ENCODE results near the gene NOSIP.
A peak's percentile ranks its signal among the peaks of the same experiment; 100 is the strongest.
"Not testable (repeated sequence)": the region's sequence is repeated elsewhere in the genome, so short reads cannot be mapped to it uniquely, and the experiment has no call there.

The NOSIP gene, protein sequence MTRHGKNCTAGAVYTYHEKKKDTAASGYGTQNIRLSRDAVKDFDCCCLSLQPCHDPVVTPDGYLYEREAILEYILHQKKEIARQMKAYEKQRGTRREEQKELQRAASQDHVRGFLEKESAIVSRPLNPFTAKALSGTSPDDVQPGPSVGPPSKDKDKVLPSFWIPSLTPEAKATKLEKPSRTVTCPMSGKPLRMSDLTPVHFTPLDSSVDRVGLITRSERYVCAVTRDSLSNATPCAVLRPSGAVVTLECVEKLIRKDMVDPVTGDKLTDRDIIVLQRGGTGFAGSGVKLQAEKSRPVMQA

DNA sequence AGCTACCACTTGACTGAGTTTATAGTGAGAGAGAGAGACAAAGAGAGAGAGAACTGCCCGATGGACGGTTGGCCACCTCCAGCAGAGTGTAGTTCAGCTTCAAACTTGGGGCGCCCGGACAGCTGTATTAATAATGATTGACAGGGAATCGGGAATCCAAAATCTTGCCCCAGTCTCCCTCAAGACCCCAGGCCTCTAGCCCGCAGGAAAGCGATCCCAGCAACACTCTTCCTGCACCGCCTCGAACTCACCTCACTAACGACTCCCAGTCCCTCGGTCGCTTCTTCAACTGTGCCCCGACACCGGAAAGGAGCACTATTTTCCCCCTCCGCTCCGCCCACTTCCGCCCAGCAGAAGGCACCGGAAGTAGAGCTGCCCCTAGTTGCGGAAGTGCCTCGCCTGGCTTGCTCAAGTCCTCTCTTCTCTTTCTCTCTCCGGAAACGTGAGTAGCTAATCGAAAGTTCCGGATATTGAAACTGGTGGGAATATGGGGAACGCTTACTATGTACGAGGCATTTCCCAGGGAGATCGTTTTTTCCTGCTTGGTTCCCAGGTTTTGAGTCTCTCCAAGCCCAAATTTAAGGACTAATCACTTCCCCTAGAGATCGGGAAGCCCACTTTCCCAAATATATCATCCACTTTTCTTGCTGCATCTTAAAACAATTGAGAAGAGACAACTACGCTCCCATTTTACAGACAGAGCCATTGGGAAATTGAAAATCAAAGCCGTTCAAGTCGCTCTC is at the start of gene NOSIP:
Gene NOSIP, minus strand, starts transcription at position 293 of the 743 bp plus-strand sequence. CDS start 19,865 bp downstream, outside the sequence.
- DNase-seq, result peak; percentile 96

DNA sequence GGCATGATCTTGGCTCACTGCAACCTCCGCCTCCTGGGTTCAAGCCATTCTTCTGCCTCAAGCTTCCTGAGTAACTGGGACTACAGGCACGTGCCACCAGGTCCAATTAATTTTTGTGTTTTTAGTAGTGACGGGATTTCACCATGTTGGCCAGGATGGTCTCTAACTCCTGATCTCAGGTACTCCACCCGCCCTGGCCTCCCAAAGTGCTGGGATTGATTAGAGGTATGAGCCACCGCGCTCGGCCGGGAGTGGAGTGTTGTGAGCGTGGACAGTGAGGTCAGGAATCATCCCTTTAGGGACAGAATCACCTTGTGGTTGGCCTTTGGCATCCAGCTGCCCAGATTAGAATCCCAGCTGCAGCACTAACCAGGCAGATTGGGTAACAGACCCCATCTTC is 49.3 kb upstream of the NOSIP start:
- DNase-seq, result no peak

DNA sequence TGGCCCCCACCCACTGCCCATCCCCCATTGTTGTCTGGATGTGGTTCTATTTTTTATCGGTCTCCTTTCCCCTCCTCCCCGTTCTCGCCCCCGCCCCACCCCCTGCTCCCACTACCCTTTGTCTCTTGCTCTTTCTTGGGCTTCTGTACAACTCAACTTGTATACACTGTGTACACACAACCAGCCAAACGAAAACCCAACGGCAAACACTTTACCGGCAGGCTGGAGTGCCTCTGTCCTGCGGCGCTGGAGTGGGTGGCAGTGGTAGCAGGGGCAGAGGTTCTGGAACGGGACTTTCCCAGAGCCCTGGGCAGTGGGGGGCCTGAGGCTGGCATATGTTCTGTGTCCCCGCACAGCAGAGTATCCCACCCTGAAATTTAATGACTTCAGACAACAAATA is 45.9 kb upstream of the NOSIP start:
- DNase-seq, result no peak

DNA sequence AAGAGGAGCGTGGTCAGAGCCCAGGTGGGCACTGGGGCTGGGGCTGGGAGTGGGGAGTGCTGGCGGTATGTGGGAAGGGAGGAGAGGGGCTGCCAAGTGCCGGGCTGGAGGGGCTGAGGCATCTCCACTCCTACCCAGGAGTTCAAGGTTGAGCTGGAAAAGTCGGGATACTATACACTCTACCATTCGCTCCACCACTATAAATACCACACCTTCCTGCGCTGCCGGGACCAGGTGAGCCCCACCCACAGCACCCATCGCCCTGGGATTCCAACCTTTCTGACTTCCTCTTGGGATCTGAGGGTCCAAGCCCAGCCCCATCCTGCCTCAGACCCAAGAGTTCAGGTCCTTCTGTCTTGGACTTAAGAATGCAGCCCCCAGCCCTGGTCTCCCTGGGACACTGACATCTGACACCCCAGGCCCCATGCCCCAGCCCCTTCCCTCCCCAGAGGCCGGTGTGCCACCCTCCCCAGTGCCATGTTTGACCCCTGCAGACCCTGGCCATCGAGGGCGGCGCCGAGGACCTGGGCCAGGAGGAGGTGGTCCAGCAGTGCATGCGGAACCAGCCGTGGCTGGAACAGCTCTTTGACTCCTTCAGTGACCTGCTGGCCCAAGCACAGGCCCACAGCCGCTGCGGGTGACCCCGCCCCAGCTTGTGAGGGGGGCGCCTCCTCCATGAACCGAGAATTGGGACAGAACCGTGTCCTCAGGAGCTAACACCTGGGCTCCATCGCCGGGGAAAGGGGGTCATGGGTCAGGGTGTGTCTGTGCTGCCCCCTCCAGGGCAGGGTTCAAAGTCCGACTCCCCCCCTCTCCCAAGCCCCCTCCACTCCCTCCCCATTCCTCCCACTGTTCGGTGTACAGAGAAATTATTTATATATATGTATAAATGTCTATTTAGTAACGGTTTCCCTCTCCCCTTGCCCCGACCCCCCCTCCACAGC is 44.9 kb upstream of the NOSIP start:
- no peak for DNase-seq

DNA sequence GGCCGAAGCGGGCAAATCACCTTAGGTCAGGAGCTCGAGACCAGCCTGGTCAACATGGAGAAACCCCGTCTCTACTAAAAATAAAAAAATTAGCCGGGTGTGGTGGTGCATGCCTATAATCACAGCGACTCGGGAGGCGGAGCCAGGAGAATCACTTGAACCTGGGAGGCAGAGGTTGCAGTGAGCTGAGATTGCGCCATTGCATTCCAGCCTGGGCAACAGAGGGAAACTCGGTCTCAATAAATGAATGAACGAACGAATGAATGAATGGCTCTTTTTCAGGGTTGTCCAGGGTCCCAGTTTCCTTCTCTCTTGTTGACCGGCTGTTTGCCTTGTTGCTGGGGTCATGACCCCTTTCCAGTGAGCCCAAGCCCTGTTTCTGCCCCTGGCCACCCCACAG is 37.5 kb upstream of the NOSIP start:
- not testable (repeated sequence) for DNase-seq

DNA sequence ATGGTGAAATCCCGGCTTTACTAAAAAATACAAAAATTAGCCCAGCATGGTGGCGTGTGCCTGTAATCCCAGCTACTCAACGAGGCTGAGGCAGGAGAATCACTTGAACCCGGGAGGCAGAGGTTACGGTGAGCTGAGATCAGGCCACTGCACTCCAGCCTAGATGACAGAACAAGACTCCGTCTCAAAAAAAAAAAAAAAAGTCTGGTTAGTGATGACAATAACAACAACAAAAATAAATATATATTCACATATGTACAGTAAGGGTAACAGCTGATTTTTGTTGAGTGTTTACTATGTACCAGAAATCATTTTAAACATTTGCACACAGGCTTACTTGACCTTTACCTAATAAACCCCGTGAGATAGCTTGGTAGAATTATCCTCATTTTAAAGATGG is 36.6 kb upstream of the NOSIP start:
- no peak for DNase-seq

DNA sequence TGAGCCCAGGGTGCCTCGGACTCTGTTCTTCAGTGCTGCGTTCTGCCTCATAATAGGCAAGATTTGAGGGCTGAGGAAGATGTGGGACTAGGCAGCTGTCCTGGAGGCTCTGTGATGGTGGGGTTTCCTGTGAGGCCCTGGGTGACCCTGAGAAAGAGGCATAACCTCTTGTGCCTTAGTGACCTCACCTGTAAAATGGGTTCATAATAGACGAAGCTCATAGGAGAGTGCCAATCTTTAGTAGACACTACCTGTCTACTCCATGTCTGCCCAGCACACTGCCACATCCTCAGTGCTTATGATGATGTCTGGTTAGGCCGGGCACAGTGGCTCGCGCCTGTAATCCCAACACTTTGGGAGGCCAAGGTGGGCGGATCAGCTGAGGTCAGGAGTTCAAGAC is 36.2 kb upstream of the NOSIP start:
- DNase-seq, result no peak

DNA sequence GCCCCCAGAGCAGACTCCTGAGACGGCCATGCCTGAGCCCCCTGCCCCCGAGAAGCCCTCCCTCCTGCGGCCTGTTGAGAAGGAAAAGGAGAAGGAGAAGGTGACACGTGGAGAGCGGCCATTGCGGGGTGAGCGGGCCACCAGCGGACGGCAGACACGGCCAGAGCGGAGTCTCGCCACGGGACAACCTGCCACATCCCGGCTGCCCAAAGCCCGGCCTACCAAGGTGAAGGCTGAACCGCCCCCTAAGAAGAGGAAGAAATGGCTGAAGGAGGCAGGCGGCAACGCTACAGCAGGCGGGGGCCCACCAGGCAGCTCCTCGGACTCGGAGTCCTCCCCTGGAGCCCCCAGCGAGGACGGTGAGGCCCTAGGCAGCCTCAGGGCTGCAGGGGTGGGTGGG is 35.5 kb upstream of the NOSIP start:
- no peak for DNase-seq

DNA sequence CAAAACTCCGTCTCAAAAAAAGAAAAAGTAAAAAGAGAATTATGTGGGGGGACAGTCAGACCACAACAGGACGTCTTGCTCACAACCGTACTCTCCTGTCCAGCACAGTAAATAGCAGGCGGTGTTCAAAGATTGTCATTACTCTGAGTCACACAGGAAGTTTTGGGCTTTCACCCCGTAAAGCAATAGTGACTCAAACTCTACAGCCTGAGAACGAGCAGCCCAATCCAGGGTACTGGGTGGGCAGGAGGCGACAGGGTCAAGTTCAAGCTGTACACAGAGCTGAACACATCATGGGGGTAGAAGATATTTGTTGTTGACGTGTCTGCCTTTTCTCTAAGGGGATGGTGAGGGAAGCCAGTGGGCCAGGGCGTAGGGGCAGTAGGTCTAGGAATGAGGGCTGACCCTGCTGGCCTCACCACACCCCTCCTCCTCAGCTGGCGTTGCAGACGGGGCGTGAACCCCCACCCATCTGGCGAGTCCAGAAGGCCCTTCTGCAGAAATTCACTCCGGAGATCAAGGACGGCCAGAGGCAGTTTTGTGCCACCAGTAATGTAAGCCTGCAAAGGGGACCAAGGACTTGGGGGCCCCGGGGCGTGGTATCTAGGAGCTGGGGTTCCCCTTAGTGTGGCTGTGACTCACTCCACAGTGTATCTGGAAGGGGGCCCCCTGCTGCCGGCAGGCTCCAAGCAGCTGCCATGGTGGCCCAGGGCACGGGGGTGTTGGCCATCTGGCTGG is 33.9 kb upstream of the NOSIP start:
- DNase-seq, result no peak

DNA sequence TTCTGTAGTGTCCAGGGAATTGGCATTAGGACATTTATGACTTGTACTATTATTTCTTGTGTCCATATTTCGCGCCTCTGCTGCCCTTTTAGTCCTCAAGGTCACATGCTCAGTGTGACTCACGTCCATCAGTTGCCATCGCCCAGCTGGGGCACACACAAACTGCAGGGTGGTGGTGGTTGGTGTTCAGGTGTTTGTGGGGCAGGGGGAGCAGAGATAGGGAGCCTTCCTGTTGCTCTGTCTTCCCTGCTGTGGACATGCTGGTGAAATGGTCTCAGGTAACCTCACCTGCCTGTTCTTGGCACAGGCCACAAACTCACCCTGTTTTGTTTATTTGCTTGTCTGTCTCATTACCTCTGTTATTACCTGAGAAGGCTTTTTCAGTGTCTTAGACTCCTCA is 33.0 kb upstream of the NOSIP start:
- no peak for DNase-seq

DNA sequence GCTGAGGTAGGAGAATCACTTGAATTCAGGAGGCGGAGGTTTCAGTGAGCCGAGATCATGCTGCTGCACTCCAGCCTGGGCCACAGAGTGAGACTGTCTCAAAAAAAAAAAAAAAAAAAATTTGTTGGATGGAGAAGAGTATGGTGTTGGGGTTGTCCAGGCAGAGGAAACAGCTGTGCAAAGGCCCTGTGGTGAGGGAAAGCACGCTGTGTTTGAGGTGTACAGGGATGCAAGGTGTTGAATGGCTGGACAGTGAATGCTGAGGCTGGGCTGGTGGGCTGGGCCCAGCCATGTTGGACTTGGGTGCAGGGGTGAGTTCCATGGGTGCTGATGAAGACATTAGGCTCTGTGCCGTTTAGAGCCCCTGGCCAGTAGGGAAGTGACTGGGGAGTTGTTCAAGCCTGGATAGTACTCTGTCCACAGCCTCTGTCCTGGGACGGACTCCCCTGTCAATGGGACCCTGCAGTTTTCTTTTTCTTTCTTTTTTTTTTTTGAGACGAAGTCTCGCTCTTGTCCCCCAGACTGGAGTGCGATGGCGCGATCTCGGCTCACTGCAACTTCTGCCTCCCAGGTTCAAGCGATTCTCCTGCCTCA is 29.2 kb upstream of the NOSIP start:
- DNase-seq, result no peak

DNA sequence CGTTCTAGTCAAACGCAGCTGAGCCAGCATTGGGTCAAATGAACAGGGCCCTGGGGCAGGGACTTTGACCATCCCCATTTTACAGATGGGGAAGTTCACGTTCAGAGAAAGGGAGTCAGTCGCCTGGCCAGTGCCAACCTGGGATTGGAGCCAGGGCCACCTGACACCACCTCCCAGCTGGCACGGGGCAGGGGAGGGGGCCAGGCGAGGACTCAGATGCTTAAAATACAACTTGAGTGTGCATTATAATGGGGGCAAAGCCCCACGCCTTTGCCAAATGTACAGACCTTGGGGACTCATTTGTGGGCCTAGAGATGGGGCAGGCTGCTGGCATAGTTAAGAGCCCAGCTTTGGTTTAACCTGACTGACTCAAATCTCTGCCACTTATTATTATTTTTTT is 25.2 kb upstream of the NOSIP start:
- DNase-seq, result no peak

DNA sequence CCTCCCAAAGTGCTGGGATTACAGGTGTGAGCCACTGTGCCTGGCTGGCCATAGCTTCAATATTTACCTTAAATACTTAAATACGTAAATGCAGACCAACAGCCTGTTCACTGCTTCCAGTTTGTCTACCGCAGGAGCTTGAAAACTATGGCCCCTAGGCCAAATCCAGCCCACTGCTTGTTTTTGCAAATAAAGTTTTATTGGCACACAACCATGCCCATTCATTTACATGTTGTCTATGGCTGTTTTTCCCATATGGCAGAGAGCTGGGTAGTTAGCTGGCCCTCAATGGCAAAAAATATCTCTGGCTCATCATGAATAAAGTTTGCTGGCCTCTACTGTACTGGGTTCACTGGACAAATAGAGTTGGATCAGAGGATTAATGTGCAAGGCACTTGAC is 22.4 kb upstream of the NOSIP start:
- DNase-seq, result no peak

DNA sequence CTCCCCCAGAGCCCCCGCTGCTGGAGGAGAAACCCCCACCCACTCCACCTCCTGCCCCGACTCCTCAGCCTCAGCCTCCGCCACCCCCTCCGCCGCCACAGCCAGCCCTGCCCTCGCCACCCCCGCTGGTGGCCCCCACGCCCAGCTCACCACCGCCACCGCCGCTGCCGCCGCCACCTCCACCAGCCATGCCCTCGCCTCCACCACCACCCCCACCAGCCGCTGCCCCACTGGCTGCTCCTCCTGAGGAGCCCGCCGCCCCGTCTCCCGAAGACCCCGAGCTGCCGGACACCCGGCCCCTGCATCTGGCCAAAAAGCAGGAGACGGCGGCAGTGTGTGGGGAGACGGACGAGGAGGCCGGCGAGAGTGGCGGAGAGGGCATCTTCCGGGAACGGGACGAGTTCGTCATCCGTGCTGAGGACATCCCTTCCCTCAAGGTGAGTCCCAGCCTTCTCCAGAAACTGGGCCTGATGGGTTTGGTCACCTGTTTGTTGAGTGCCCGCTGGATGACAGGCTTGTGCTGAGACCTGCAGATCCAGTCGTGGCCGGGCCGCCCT is 21.2 kb upstream of the NOSIP start:
- DNase-seq, result no peak

DNA sequence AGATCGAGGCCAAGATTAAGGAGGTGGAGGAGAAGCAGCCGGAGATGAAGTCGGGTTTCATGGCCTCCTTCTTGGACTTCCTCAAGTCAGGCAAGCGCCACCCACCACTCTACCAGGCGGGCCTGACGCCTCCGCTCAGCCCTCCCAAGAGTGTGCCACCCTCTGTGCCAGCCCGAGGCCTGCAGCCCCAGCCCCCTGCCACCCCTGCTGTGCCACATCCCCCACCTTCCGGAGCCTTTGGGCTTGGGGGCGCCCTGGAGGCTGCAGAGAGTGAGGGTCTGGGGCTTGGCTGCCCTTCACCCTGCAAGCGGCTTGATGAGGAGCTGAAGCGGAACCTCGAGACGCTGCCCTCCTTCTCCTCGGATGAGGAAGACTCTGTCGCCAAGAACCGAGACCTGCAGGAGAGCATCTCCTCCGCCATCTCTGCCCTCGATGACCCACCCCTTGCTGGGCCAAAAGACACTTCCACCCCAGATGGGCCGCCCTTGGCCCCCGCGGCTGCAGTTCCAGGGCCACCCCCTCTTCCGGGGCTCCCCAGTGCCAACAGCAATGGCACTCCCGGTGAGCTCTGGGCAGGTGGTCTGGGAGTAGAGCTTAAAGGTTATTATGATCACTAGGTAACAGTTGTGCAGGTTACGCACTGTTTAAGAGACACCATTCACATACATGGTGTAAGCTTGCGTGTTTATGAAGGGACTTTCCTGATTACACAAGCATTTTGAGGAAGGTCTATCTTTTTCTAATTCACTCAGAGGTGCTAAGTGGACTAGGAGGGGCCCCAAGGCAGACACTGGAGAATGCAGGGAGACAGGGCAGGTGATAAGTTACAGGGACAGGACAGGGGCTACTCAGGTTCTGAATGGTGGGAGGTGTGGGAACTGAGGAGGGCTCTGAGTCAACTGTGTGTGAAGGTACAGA is 19.3 kb upstream of the NOSIP start:
- no peak for DNase-seq

DNA sequence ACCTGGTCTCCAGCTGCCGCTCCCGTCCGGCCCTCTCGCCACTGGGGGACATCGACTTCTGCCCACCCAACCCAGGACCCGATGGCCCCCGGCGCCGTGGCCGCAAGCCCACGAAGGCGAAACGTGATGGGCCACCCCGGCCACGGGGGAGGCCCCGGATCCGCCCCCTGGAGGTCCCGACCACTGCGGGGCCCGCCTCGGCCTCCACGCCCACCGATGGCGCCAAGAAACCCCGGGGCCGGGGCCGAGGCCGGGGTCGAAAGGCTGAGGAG is 17.3 kb upstream of the NOSIP start:
- no peak for DNase-seq

DNA sequence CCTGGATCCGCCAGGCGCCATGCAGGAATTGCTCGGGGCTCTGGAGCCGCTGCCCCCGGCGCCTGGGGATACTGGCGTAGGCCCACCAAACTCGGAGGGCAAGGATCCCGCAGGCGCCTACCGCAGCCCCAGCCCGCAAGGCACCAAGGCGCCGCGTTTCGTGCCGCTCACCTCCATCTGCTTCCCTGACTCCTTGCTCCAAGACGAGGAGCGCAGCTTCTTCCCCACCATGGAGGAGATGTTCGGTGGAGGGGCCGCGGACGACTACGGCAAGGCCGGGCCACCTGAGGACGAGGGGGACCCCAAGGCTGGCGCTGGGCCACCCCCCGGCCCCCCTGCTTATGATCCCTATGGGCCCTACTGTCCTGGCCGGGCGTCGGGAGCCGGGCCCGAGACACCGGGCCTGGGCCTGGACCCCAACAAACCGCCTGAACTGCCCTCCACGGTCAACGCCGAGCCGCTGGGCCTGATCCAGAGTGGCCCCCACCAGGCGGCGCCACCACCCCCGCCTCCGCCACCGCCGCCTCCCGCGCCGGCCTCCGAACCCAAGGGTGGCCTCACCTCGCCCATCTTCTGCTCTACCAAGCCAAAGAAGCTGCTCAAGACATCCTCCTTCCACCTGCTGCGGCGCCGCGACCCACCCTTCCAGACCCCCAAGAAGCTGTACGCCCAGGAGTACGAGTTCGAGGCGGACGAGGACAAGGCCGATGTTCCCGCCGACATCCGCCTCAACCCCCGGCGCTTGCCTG is 16.8 kb upstream of the NOSIP start:
- DNase-seq, result no peak

DNA sequence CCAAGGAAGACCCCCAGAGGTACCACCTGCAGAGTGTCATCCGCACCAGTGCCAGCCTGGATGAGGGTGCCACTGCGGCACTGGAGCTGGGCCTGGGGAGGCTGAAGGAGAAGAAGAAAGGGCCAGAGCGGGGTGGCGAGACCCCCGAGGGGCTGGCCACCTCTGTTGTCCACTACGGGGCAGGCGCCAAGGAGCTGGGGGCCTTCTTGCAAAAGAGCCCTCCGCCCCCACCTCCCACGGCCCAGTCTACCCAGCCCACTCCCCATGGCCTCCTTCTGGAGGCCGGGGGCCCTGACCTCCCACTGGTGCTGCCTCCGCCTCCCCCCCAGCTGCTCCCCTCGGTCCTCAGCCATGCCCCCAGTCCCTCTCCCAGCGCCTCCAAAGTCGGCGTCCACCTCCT is 16.1 kb upstream of the NOSIP start:
- DNase-seq, result no peak

DNA sequence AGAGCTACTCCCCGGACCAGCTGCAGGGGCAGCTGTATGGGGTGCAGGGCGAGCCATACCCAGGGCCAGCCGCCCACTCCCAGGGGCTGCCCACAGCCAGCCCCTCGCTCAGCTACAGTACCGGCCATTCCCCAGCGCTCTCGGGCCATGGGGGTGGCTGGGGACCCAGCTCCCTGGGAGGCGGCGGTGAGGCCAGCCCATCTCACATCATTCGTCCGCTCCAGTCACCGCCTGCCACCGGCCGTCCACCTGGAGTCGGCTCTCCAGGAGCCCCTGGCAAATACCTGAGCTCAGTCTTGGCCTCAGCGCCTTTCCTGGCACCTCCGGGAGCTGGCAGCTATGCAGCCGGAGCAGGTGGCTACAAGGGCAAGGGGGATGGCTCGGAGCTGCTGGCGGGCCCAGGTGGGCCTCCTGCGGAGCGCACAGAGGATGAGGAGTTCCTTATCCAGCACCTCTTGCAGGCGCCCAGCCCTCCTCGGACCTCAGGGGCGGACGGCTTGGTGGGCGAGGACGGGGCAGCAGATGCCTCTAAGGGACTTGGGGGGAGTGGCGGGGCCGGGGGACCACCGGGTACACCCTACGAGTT is 15.6 kb upstream of the NOSIP start:
- DNase-seq, result no peak
